ENCODE results near the gene SMC3. TPM values are rescaled to one million over a fixed set of nuclear protein-coding genes. Genes with fewer than 3 reads are reported as not detected.
"Not testable (repeated sequence)": the region's sequence is repeated elsewhere in the genome, so short reads cannot be mapped to it uniquely, and the experiment has no call there.

The SMC3 gene
- total RNA-seq, 1 donor from 2014 or later, result 18.4 TPM

- DNase-seq (ENCODE audit: low read depth in 2 of 2), result not testable (repeated sequence)
Observed at GRCh38 chr10:110623316-110623715, 55.8 kb downstream of the SMC3 start.

DNA sequence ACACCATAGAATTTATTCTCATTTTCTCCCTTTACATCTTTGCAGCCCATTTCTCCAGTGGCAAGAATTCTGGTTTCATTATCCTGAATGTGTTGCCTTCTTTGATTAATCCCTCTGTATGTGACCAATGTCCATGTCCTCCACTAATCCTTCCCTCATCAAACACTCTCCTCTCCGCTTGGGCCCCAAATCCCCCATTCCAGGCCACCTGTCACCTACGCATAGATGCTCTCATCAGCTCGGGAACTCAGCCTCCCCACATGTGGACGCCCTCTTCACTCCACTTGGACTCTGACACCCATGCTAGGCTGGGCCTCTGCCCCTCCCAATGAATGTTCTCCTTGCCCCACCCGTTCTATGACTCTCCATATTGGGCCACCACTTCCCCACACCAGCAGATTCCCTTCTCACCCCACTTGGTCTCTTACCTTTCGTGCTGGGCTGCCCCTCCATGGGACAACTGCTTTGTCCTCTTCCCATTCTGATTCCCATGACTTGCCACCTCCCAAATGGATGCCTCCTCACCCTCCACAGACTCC is 57.9 kb downstream of the SMC3 start:
- DNase-seq (ENCODE audit: low read depth in 2 of 2), result no peak

- DNase-seq (ENCODE audit: low read depth in 2 of 2), result no peak
Observed at GRCh38 chr10:110625951-110626855, 58.7 kb downstream of the SMC3 start.

DNA sequence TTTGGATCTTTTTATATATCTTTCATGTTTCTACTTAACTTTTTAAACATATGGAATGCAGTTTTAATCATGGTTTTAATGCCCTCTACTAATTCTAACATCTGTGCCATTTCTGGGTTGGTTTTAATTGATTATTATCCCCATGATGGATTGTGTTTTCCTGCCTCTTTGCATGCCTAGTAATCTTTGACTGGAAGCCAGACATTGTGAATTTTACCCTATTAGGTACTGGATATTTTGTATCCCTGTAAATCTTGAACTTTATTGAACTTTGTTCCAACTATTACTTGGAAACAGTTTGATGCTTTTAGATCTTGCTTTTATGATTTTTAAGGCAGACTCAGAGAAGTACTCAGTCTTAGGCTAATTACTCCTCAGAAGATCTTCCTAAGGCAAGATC is 60.7 kb downstream of the SMC3 start:
- no peak for DNase-seq (ENCODE audit: low read depth in 2 of 2)

DNA sequence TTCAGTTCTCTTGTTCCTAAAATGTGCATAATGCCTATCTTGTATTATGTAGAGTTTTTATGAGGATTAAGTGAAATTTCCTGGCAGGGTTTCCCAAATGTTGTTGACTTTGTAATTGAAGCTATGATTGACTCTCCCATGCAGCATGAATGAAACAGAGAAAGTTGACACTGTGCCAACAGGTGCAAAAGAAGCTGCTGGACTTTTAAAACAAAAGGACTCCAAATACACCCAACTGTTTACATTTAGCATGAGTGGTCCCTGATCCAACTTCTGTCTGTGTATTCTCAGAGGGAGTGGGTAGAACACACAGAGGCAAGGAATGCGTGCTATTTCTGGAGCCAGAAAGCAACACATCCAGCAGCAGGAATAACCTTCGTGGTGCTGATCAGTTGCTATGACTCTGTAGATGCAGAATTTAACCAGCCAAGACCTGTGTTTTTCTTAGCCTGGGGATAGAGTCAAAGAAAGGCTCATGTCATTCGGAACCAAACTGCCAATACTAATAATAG is 62.2 kb downstream of the SMC3 start:
- peak; percentile 20 to 24 for DNase-seq (ENCODE audit: low read depth in 2 of 2)

DNA sequence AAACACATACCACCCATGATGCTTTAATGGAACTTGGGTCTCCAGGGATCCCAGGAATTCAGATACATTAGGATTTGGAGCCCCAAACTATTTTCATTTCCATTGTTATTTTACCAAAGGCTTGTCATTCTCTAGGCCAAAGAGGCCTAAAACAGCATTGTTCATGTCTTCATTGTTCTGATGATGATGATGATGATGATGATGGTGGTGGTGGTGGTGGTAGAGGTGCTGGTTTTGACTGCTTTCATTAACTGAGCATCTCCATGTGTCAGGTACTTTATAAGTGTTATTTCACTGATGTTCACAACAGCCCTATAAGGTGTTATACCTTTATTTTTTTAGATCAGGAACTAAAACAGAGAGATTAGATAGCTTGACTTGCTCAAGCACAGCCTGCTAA is 64.4 kb downstream of the SMC3 start:
- no peak for DNase-seq (ENCODE audit: low read depth in 2 of 2)

- DNase-seq (ENCODE audit: low read depth in 2 of 2), result no peak
Observed at GRCh38 chr10:110632591-110633215, 65.2 kb downstream of the SMC3 start.

GRCh38 chr10:110634527-110635209 is 67.2 kb downstream of the SMC3 start:
- DNase-seq (ENCODE audit: low read depth in 2 of 2), result no peak

GRCh38 chr10:110636572-110636931 is 69.1 kb downstream of the SMC3 start:
- DNase-seq (ENCODE audit: low read depth in 2 of 2), result no peak

DNA sequence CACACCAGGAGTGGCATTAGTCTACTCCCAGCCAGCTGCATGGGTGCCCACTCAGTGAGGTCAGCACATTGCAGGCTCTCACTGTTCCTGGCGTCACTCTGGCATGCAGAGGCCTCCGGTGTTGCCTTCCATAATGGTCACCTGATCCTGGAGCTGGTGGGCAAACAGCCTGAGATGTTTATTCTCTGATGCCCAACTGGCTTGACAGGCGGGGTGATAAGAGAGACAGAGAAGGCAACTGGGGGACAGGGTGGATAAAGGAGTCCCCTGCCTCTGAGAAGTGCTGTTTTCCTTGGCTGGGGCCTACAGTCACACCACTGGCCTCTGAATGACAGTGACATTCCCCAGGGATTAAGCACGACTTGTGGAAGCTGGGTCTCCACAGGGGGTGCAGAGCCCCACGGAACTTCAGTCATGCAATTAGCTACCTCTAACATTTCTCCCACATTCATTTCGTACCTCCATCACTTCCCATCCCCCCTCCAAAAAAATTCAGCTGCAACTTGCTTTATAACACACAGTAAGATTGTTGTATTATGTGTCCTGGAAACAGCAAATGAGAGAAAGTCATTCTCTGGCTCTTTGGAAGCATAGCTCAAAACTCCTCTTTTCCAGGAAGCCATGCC is 69.5 kb downstream of the SMC3 start:
- DNase-seq (ENCODE audit: low read depth in 2 of 2), result no peak

- no peak for DNase-seq (ENCODE audit: low read depth in 2 of 2)
Observed at GRCh38 chr10:110637558-110638053, 70.1 kb downstream of the SMC3 start.

GRCh38 chr10:110638319-110638718 is 70.8 kb downstream of the SMC3 start:
- DNase-seq (ENCODE audit: low read depth in 2 of 2), result no peak

DNA sequence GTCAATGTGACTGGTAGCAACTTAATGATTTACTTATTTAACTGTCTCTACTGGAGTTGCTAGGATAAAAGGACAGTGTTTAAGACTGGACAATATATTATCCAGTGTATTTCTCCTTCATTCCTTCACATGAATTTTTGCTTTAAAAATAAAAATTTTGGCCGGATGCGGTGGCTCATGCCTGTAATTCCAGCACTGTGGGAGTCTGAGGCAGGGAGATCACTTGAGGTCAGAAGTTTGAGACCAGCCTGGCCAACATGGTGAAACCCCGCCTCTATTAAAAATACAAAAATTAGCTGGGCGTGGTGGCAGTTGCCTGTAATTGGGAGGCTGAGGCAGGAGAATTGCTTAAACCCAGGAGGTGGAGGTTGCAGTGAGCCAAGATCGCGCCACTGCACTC is 71.6 kb downstream of the SMC3 start:
- DNase-seq (ENCODE audit: low read depth in 2 of 2), result not testable (repeated sequence)

DNA sequence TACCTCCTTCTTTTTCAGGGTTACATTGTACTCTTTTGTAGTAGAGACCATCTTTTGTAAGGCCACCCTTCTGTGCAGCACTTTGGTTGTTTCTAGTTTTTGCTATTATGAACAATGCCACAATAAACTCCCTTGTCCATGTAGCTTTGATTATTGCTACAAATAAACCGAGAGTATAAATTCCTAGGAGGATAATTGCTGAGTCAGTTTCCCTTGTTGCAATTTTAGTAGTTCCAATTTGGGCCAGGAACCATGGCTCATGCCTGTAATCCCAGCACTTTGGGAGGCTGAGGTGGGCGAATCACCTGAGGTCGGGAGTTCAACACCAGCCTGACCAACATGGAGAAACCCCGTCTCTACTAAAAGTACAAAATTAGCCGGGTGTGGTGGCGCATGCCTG is 72.4 kb downstream of the SMC3 start:
- DNase-seq (ENCODE audit: low read depth in 2 of 2), result not testable (repeated sequence)

DNA sequence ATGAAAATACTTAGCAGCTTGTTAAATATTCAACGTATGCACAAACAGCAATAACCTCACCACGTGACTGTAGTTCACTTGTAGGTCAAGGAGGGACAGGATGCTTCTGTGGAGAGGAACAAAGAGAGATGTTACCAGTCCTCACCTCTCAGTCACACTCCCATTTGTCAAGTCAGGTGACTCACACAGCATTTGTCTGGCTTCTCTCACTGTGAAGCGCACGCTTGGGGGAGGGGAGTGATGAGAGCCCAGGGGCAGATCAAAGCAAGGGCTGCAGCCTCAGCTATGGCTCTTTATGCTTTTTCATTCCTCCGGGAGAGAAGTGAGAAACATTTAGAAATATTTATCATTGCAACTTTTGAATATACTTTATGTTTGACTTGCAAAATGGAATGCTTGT is 73.8 kb downstream of the SMC3 start:
- DNase-seq (ENCODE audit: low read depth in 2 of 2), result peak in 1 of 2 donors; percentile 30

- no peak for DNase-seq (ENCODE audit: low read depth in 2 of 2)
Observed at GRCh38 chr10:110642204-110643034, 74.9 kb downstream of the SMC3 start.

- DNase-seq (ENCODE audit: low read depth in 2 of 2), result no peak
Observed at GRCh38 chr10:110643035-110643652, 75.6 kb downstream of the SMC3 start.

- peak in 1 of 2 donors; percentile 21 for DNase-seq (ENCODE audit: low read depth in 2 of 2)
Observed at GRCh38 chr10:110643653-110644597, 76.4 kb downstream of the SMC3 start, which contains the start of gene RBM20. Gene RBM20, plus strand, starts transcription at chr10:110644336. Its CDS starts 119 bp downstream, at chr10:110644455.
